Stimulated activated CD4-positive, alpha-beta T cell treated with anti-CD3 and anti-CD28 coated beads, TNF-alpha, amount 100 ng/mL, for 1 hour (primary cell): ENCODE data around the gene DRAXIN.

Experiments
- DNase-seq, 3 donors: peaks; one replicate each; pipeline ENCODE4 v3.0.0-alpha.2; 2020; ENCODE audit warnings: low read depth in 3 of 3, low spot score in 1 of 3

Gene DRAXIN

DNA sequence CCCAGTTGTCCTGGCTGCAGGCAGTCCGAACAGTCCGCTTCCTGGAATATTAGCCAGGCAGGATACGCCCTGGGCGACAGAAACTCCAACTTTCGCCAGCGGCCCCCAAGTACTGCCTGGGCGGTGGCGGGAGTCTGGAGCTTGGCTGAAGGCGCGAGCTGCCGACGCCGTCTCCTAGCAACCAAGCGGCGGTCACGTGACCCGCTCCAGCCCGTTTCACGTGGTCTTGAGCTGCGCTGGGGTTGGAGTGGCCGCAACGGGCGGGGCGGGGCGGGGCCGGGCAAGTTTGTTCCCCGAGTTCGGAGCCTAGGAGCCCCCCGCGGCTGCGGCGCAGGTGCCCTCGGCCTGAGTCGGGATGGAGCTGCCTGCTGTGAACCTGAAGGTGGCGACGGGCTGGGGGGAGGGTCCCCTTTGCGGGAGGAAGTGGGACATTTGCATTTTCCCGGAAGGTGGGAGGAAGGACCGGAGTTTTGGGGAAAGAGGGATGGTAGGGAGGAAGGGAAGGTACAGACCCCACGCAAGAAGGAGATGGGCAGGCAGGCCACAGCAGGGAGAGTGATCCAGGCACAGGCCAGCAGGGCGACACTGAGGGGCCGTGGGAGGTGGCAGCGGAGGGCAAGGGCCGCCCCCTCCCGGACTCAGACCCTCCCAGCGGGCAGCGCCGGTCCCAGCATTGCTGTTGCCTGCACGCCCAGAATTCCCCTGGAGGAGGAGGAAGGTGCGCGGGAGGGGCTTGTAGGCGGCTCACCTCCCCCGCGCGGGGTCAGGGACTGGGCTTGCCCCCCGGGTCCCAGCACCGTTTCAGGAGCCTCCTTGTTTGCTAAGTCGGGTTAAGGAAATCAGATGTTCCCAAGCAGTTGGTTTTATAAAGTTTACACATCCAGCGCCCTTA lies 44.6 kb downstream of the DRAXIN start, which contains the start of gene AGTRAP:
Gene AGTRAP, plus strand, starts transcription at position 283 of the 892 bp plus-strand sequence. Its CDS starts 73 bp downstream, at position 356.
- DNase-seq, result peak; percentile 60 to 74 (median 71)

DNA sequence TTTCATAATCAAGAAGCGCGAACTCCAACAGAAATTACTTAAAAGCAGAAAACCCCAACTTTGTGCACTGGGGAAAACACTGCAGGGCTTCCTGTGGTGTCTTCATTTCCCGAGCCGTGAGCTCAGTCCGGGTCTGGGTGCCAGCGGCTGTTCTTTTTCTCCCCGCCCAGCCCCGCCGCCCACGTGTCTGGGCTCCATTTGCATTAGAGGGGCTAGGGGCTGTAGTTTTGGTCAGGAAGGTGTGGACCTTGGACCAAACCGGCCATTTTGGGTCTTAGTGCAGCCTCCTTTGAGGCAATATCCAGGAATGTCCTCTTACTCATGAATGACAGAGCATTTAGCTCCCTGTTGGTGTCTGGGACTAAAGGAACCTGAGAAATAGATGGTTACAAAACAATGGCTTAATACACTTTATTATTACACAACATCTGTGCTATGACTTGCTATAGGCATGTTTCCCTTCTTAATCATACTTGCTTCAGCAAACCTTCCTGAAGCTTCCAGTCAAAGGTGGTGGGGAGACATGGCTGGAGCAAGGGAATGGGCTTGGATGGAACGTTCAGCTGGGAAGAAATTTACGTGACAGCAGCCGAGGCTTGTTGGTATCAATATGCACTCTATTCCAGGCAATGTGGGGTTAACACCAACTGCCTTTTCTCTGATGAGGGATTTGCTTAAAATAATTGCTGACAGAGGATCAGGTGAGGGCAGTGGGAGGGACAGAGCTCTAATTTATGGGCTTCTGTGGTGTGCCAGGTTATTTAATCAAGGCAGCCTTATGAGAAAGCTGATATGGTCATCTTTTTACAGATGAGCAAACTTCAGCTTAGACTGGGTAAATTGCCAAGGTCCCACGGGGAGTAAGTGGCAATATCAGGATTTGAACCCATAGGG lies 45.5 kb downstream of the DRAXIN start:
- DNase-seq, result peak in 1 of 3 donors; percentile 26

DNA sequence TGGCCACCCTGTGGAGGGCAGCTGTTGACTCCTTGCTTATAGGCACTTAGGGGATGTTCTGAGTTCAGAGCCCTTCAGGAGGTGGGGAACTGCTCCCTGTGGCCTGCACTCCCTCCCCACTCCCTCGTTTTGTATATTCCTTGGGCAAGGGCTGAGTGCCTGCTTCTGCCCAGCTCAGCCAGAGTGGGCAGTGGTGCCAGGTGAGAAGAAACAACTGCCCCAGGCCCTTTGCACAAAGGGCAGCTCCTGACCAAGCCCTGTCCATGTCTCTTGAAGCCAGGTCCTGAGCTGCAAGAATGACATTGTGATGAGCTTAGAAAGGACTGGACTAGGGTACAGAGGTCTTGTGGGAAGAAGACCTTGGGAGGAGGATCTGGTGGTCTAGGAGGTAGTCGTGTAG lies 46.6 kb downstream of the DRAXIN start:
- no peak for DNase-seq

DNA sequence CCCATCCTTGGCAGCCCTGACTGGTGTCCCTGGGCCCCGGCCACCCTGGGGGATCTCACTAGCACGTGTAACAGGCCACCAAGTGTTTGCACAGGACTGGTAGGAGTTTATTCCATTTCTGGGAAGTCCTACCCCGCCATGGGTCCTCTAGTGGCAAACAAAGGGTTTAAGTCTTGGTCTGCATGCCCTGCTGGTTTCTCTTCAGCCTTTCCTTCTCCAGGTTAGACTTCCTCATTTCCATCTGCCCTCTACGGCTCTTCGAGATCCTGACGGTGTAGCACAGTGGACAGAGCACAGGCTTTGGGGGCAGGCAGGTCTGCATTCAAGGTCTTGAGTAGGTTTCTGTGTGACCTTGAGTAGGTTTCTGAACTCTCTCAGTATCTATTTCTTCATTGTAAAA lies 47.3 kb downstream of the DRAXIN start:
- no peak for DNase-seq

DNA sequence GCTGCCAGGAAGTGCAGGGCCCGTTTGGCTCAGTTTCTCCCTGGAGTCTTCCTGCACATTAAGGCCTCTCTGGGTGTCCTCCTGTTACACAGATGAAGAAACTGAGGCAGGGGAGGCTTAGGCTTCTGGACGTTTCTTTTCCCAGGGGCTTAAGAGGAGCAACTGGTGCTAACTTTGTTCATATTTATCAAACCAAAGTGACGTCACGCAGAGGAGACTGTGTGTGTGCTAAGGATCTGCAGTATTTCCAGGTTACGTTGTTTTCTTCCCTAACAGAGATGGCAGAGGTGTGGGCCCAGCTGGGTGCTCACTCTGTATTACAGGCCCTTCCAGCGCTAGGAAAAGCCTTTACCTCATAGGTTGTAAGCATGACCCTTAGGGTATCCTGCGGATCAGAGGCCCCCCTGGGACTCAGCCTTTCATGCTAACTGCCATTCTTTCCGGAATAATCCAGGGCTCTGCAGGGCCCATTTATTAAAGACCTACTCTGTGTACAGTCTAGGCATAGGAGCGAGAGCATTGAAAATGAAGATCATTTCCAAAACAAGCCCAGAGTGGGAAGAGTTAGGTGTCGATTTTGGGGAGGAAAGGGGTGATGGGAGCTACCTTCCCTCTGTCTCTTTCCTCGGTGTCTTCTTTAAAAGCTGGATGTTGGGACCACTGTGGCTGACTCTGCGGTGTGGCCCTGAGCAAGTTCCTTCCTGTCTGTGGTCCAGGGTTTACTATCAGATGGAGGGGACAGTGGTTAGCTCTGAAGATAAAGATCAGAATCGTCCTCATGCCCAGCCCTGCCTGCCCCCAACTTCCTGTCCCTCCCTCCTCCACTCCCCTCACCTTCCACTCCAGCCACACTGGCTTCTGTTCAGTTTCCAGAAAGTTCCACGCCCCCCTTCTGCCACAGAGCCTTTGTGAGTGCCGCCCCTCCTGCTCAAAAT lies 49.0 kb downstream of the DRAXIN start:
- no peak for DNase-seq

DNA sequence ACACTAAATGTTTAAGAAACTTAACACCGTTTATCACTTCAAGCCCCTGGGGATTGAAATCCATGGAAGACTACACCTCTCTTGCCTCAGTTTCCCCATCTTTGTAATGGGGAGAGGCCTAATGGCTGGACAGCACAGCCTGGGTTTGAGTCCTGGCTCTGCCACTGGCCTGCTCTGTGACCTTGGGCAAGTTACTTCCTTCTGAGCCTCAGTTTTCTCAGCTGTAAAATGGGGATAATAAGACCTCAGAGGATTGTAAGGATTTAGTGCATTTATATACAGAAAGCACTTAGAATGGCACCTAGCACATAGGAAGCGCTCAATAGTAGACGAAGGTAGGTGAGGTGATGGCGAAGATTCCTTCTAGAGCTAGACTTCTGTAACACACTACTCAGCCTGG lies 50.0 kb downstream of the DRAXIN start:
- no peak for DNase-seq

DNA sequence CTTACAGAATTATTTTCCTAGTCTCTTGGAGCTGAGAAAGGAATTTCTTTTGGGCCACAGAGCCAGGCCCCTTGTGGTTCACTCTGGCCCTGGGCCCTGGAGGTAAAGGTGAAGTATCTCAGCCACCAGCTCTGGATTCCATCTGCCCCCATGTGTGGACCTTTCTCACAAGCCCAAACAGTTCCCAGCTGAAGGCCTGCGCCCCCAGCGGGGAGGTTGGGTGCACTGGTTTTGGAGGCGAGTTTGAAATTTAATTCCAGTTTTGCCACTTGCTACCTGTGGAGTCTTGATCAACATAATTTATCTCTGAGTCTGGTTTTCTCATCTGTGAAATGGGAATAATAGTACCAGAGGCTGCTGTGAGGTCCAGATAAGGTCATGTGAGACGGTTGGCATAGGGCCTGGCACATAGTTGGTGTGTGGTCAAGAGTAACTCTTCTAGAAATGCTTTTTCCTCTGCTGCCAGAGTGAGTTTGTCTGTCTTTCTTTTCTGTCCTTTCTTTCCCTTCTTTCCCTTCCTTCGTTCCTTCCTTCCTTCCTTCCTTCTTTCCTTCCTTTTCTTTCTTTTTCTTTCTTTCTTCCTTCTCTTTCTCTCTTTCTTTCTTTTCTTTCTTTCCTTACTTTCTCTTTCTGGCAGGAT lies 50.5 kb downstream of the DRAXIN start:
- DNase-seq, result no peak

DNA sequence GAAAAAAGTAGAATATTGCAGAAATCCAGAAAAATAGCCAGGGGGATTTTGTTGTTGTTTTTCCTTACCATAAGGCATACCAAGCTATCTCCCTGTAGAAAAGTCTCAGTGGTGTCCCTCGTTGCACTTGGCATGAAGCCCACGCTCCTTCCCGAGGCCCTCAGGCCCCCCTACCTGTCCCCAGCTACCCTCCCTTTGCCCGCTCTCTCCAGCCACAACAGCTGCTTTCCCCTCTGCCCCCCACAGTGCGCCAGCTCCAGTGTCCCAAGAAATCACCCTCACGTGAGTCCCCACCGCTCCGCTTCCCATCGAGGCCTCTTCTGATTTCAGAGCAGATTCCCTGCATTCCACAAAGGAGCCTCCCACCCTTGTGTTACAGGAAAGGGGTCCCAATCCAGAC lies 52.8 kb downstream of the DRAXIN start:
- no peak for DNase-seq

DNA sequence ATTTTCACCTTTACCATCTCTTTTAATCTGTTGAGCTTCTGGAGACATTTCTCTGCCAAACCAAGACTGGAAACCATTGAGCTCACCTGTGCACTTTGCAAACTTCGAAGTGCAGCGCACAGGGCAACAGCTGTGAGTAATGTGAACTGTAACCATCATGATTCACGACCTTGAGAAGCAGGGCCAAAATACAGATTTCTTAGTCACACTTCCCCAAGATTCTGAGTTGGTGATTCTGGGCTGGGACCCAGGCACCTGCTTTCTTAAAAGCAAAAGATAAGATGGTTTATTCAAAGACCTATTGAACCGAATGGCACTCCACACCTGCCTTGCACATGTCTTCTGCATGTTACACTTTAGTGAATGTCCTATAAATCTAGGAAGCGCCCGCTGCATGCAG lies 54.6 kb downstream of the DRAXIN start:
- DNase-seq, result no peak

DNA sequence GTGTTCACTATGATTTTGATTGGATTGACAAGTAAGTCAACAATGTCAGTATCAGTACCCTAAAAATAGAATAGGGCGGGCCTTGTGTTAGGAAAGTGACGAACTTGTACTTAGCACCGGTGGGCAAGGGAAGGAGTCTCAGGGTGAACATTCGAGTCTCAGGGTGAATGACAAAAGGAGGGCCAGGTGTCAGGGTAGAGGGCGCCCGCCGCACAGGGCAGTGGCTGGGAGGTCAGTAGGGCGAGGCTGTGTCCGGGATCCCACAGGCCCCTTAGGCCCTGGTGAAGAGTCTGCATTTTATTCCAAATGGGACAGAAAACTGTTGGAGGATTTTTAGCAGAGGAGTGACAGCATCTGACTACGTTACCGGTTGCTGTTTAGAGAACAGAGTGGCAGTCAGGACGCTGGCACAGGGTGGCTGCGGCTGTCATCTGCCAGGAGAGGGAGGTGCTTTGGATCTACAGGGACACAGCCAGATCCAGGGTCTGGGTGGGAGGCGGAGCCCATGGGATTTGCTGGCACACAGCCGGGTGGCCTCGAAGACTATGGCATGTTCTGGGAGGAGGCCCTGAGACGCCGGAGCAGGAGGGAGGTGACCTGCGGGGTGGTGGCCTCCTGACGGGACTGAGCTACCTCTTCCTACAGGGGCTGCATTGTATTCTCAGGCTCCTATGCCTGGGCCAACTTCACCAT lies 55.4 kb downstream of the DRAXIN start:
- no peak for DNase-seq

DNA sequence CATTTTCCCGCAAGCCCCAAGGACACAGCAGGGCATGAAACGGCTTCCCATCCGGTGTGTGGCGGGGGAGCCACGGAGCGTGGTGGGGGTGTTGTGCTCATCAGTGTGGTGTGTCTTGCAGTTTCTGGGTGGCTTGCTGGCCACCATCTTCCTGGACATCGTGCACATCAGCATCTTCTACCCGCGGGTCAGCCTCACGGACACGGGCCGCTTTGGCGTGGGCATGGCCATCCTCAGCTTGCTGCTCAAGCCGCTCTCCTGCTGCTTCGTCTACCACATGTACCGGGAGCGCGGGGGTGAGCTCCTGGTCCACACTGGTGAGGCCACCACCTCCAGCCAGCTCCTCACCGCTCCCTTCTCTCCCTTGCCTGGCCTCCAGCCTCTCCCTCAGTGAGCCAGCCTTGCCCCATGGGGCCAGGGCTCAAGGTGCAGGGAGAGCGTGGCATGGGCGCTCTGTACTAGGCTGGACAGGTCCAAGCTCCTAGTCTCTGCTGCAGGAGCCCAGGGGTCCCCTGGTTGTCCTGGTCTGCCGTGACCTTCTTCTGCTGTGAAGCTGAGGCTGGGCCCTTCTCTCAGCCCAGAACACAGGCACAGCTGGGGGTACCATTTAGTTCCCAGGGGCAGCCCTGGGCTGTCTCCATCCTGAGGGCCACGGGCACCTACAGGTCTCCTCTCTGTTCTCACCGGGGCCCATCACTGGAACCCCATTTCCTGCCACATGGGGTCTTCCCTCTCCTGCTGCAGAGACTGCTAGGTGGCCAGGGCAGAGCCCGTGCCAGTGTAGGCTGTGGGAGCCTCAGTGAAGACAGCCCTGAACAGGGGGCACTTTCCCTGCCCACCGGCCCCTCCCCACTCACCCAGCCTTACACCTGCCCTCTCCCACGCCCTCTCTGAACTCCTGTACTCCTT lies 57.0 kb downstream of the DRAXIN start:
- no peak for DNase-seq

DNA sequence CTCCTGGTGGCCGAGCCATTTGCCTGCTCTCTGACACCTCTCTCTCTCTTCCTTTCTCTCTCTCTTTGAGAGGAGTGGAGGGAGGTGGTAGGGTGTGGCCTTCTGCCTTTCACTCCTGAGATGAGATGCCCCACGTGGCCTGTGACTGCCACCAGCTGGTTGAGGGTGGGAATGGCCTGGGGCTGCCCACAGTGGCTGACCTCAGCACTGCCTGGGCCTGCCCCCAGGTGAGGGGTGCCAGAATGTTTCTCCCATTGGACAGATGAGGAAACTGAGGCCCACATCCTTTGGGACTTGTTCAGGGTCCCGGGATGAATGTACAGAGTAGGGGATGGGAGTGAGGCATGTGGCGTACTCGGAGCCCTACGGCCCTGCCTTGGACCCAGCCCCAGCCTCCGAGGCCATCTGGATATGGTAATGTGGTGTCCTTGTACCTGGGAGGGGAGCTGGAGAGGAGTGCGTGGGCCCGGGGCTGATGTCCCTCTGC lies 57.7 kb downstream of the DRAXIN start:
- DNase-seq, result no peak

DNA sequence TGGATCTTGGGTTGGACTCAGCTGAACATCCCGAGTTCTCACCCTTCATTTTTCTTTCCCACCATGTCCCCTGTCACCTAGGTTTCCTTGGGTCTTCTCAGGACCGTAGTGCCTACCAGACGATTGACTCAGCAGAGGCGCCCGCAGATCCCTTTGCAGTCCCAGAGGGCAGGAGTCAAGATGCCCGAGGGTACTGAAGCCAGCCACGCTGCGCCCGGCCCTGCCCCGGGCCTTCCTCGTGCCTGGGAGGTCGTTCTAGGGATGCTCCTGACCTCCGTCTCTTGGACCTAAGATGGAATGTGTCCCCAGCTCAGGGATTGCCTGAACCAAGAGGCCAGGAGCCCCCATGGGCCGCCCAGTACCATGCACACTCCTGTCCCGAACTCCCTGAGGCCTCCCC lies 58.5 kb downstream of the DRAXIN start:
- DNase-seq, result no peak

DNA sequence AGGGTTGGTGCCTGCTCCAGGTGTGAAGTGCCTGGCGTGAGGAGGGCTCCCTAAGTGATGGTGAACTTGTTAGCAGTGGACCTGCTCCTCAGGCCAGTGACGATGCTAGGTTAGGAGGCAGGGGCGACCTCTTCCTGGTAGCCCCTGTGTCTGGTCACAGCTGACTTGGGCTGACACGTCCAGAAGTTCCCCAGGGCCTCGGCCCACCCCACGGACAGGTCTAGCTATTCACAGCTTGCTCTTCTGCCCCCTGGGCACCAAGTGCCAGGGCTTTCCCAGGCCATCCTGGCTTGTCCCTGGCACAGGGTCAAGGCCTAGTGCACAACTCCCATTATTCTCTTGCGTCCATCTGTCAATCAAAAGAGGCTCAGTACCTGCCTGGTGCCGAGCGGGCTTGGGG lies 59.6 kb downstream of the DRAXIN start:
- no peak for DNase-seq

DNA sequence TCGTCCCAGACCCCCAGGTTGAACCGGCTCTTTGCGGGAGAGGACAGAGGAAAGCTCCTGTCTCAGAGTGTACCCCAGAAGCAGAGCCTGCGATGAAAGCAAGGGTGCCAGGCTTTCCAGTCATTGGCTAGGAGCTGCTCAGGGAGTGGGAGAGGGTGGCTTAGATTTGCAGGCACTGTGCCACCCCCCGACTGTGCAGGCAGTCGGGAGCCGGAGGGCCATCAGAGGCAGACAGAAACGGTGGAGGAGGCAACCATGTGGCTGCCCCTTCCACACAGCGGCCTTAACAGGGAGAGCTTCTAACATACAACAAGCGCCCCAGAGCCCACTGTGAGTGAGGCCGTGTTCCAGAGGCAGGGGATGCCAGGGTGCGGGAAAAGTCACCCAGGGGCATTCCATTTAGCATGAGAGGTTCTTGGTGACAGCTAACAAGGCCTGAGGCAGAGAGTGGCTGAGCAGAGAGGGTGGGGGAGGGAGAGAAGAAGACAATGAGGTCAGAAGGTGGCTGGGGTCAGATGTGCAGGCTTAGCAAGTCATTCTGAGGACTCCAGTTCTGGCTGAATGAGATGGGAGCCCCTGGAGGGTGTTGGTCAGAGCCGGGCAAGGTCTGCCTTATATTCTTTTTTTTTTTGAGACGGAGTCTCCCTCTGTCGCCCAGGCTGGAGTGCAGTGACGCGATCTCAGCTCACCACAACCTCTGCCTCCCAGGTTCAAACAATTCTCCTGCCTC lies 61.0 kb downstream of the DRAXIN start:
- DNase-seq, result no peak

DNA sequence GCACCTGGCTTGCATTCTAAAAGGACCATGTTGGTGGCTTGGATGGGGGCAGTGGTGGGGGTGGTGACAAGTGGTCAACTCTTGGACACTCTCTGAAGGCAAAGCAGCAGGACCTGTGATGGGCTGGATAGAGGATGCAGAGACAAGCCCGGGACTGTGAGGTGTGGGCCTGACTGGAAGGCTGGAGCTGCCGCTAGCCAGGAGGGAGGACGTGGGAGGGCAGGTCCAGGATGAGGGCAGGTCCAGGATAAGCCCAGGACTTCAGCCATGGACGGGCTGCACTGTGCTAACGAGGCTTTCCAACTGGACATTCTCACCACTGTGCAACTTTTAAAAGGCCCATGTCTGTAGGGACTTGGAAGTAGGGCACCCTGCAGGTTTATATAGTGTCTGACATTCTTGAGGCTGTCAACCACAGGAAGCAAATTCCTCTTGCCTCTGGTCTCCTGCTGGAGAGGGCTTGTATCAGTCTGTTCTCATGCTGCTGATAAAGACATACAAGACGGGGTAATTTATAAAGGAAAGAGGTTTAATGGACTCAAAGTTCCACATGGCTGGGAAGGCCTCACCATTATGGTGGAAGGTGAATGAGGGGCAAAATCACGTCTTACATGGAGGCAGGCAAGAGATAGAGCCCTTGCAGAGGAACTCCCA lies 62.2 kb downstream of the DRAXIN start:
- no peak for DNase-seq

DNA sequence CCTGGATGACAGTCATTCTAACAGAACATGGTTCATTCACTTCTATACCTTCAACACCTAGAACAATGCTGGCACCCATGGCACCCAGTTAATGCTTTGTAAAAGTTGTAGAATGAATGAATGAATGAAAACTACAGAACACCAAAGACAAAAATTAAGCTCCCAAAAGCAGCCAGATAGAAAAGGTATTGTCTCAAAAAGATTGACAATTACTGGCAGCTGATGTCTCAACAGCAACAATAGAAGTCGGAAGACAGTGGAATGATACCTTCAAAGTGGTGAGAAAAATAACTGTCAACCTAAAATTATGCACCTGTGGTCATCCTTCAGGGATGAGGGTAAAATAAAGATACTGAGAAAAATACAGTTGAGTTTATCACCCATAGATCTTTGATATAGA lies 65.5 kb downstream of the DRAXIN start:
- no peak for DNase-seq
